Liver (tissue), 9 donors: Measurements from ENCODE around the gene SUGCT. TPM values are rescaled to one million over a fixed set of nuclear protein-coding genes. Genes with fewer than 3 reads are reported as not detected.

ENCODE experiments used
- DNase-seq: peaks from one replicate; pipeline ENCODE4 v3.0.0-alpha.2; 2017; ENCODE audit warnings: low spot score
- H3K27ac ChIP-seq, 2 donors: one replicate each; pipeline ENCODE4 v1.7.0; 2013; ENCODE audit warnings: inconsistent platforms in 2 of 2, low read length in 2 of 2, control low read depth in 1 of 2, low read depth in 1 of 2, mild to moderate bottlenecking in 1 of 2
- H3K27me3 ChIP-seq, 4 donors: one replicate each; pipeline versions ENCODE4 v1.6.1 to v1.7.0; 2013; ENCODE audit warnings: low read length in 3 of 4, inconsistent platforms in 1 of 4, mild to moderate bottlenecking in 1 of 4, moderate library complexity in 1 of 4; ENCODE audit not compliant: control insufficient read depth in 4 of 4, insufficient read depth in 4 of 4
- H3K36me3 ChIP-seq, 4 donors: one replicate each; pipeline versions ENCODE4 v1.6.1 to v1.7.0; 2013; ENCODE audit warnings: low read length in 3 of 4, mild to moderate bottlenecking in 3 of 4, low read depth in 1 of 4, moderate library complexity in 1 of 4; ENCODE audit not compliant: control insufficient read depth in 4 of 4, insufficient read depth in 3 of 4
- H3K4me1 ChIP-seq, 4 donors: one replicate each; pipeline versions ENCODE4 v1.6.1 to v1.7.0; 2013; ENCODE audit warnings: low read length in 3 of 4, mild to moderate bottlenecking in 3 of 4, moderate library complexity in 1 of 4; ENCODE audit not compliant: control insufficient read depth in 4 of 4, insufficient read depth in 4 of 4
- H3K4me3 ChIP-seq, 3 donors: one replicate each; pipeline versions ENCODE4 v1.6.1 to v1.7.0; 2013; ENCODE audit warnings: low read length in 3 of 3, control low read depth in 1 of 3, low read depth in 1 of 3, mild to moderate bottlenecking in 1 of 3
- H3K9ac ChIP-seq, 2 donors: one replicate each; pipeline ENCODE4 v1.7.0; 2013; ENCODE audit warnings: low read length in 2 of 2, mild to moderate bottlenecking in 2 of 2, moderate library complexity in 2 of 2, control low read depth in 1 of 2, low read depth in 1 of 2
- H3K9me3 ChIP-seq, 4 donors: one replicate each; pipeline versions ENCODE4 v1.6.1 to v1.7.0; 2013; ENCODE audit warnings: low read length in 3 of 4; ENCODE audit not compliant: control insufficient read depth in 4 of 4
- ATF3 ChIP-seq: IDR thresholded peaks from 2 replicates; pipeline ENCODE4 v1.6.1; 2016; ENCODE audit warnings: antibody characterized with exemption
- CTCF ChIP-seq: fragments of 150-350 bp; IDR thresholded peaks from 2 replicates; pipeline ENCODE4 v1.5.1; 2017; ENCODE audit warnings: improper control_type of control experiment, low read depth, low read length; ENCODE audit not compliant: missing input control
- EGR1 ChIP-seq, 2 donors: IDR thresholded peaks; 2 replicates each; pipeline ENCODE4 v1.6.1; 2016 to 2018; ENCODE audit warnings: antibody characterized with exemption in 2 of 2, low read depth in 2 of 2
- FOXA1 ChIP-seq: IDR thresholded peaks from 2 replicates; pipeline ENCODE4 v1.6.1; 2016; ENCODE audit warnings: antibody characterized with exemption
- FOXA2 ChIP-seq: IDR thresholded peaks from 2 replicates; pipeline ENCODE4 v1.6.1; 2016; ENCODE audit warnings: antibody characterized with exemption
- GABPA ChIP-seq, 2 donors: IDR thresholded peaks in 1 of 2; conservative IDR thresholded peaks in 1 of 2; 2 replicates each; pipeline ENCODE4 v1.6.1; 2016; ENCODE audit warnings: antibody characterized with exemption in 2 of 2, mild to moderate bottlenecking in 1 of 2, moderate library complexity in 1 of 2
- HNF4A ChIP-seq, 2 donors: conservative IDR thresholded peaks; 2 replicates each; pipeline ENCODE4 v1.6.1; 2016; ENCODE audit warnings: antibody characterized with exemption in 2 of 2, mild to moderate bottlenecking in 2 of 2
- HNF4G ChIP-seq: IDR thresholded peaks from 2 replicates; pipeline ENCODE4 v1.6.1; 2016; ENCODE audit warnings: antibody characterized with exemption
- JUND ChIP-seq, 2 donors: IDR thresholded peaks; 2 replicates each; pipeline ENCODE4 v1.6.1; 2016; ENCODE audit warnings: antibody characterized with exemption in 2 of 2
- NR2F2 ChIP-seq: IDR thresholded peaks from 2 replicates; pipeline ENCODE4 v1.6.1; 2016; ENCODE audit warnings: antibody characterized with exemption
- RAD21 ChIP-seq, 2 donors: IDR thresholded peaks; 2 replicates each; pipeline ENCODE4 v1.6.1; 2016; ENCODE audit warnings: antibody characterized with exemption in 2 of 2, mild to moderate bottlenecking in 2 of 2
- RXRA ChIP-seq, 2 donors: IDR thresholded peaks; 2 replicates each; pipeline ENCODE4 v1.6.1; 2017 to 2018; ENCODE audit warnings: antibody characterized with exemption in 2 of 2, mild to moderate bottlenecking in 1 of 2
- SP1 ChIP-seq: IDR thresholded peaks from 2 replicates; pipeline ENCODE4 v1.6.1; 2018; ENCODE audit warnings: antibody characterized with exemption, mild to moderate bottlenecking
- TAF1 ChIP-seq: conservative IDR thresholded peaks from 2 replicates; pipeline ENCODE4 v1.6.1; 2016; ENCODE audit warnings: antibody characterized with exemption, mild to moderate bottlenecking
- YY1 ChIP-seq: IDR thresholded peaks from 2 replicates; pipeline ENCODE4 v1.6.1; 2016; ENCODE audit warnings: antibody characterized with exemption, mild to moderate bottlenecking
- ZBTB33 ChIP-seq: IDR thresholded peaks from 2 replicates; pipeline ENCODE4 v1.6.1; 2016; ENCODE audit warnings: antibody characterized with exemption
- WGBS: extraction: QIAGEN DNeasy Blood & Tissue Kit; methylation state at CpG from one replicate; pipeline ENCODE4 v1.1.7; 2013; 5-methylcytosine and 5-hydroxymethylcytosine counted together
- polyA plus RNA-seq, 2 donors: library from polyadenylated mRNA; stranded (reverse) in 1 of 2; unstranded in 1 of 2; fragments of 200-250 nt in 1 of 2; fragments of >200 nt in 1 of 2; fragmentation: Nextera tagmentation in 1 of 2; extraction: Ambion mirVana in 1 of 2; gene quantifications; one replicate each; pipeline versions ENCODE4 v1.2.1 to v1.2.3, GENCODE V29; 2013 to 2015
- total RNA-seq, 2 donors: library from RNA; depleted of rRNA; stranded (reverse); fragments of >200 nt; gene quantifications; one replicate each; pipeline ENCODE4 v1.2.3, GENCODE V29; 2014
- TF ChIP-seq, protein P1 (sequence below): IDR thresholded peaks from 2 replicates; pipeline ENCODE4 v1.6.1; 2016; ENCODE audit warnings: antibody characterized with exemption, mild to moderate bottlenecking
- TF ChIP-seq, protein P2 (sequence below): IDR thresholded peaks from 2 replicates; pipeline ENCODE4 v1.6.1; 2016; ENCODE audit warnings: antibody characterized with exemption
- donor health status: healthy.
- donor health status: healthy.
- donor health status: healthy.
- donor health status: healthy.
- donor health status: healthy.

SUGCT gene
- total and polyA plus RNA-seq, 4 donors: 6.2 to 11.9 (median 9.9) TPM

GRCh38 chr7:40694026-40694809 lies 559.4 kb downstream of the SUGCT start:
- H3K27ac ChIP-seq: no peak overlapping the region
- DNase-seq: no peak
- no peaks in the 10 kb centered on the region for H3K4me1 ChIP-seq
- H3K36me3 ChIP-seq: no peaks in the 10 kb centered on the region
- no peaks in the 10 kb centered on the region for H3K27me3 ChIP-seq
- H3K9ac ChIP-seq: no peak overlapping the region
- H3K4me3 ChIP-seq: no peak overlapping the region
- 88% methylated on average over 6 of the region's 6 CpGs for WGBS
- TF ChIP-seq EGR1 (IDR thresholded peaks at IDR 0.05; ENCODE audit: low read depth in 2 of 2) (no peak), RXRA (IDR thresholded peaks at IDR 0.05) (no peak), FOXA2 (no peak), GABPA (IDR thresholded peaks at IDR 0.05 in 1 of 2, conservative IDR thresholded peaks at IDR 0.05 in 1 of 2) (no peak), SP1 (no peak), ATF3 (no peak), NR2F2 (no peak), ZBTB33 (no peak), RAD21 (IDR thresholded peaks at IDR 0.05) (no peak), HNF4G (no peak), TAF1 (no peak), JUND (IDR thresholded peaks at IDR 0.05) (no peak), CTCF (no peak), FOXA1 (no peak), HNF4A (conservative IDR thresholded peaks at IDR 0.05) (no peak), YY1 (no peak)
- TF ChIP-seq, protein P1, sequence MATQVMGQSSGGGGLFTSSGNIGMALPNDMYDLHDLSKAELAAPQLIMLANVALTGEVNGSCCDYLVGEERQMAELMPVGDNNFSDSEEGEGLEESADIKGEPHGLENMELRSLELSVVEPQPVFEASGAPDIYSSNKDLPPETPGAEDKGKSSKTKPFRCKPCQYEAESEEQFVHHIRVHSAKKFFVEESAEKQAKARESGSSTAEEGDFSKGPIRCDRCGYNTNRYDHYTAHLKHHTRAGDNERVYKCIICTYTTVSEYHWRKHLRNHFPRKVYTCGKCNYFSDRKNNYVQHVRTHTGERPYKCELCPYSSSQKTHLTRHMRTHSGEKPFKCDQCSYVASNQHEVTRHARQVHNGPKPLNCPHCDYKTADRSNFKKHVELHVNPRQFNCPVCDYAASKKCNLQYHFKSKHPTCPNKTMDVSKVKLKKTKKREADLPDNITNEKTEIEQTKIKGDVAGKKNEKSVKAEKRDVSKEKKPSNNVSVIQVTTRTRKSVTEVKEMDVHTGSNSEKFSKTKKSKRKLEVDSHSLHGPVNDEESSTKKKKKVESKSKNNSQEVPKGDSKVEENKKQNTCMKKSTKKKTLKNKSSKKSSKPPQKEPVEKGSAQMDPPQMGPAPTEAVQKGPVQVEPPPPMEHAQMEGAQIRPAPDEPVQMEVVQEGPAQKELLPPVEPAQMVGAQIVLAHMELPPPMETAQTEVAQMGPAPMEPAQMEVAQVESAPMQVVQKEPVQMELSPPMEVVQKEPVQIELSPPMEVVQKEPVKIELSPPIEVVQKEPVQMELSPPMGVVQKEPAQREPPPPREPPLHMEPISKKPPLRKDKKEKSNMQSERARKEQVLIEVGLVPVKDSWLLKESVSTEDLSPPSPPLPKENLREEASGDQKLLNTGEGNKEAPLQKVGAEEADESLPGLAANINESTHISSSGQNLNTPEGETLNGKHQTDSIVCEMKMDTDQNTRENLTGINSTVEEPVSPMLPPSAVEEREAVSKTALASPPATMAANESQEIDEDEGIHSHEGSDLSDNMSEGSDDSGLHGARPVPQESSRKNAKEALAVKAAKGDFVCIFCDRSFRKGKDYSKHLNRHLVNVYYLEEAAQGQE: no peak
- TF ChIP-seq, protein P2, sequence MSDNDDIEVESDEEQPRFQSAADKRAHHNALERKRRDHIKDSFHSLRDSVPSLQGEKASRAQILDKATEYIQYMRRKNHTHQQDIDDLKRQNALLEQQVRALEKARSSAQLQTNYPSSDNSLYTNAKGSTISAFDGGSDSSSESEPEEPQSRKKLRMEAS: no peak
- H3K9me3 ChIP-seq: no peaks in the 10 kb centered on the region
